Loucy (cell line): ENCODE measurements around the gene NGFR.

ENCODE experiments used
- EZH2phosphoT487 ChIP-seq: fragments of 200-600 bp; IDR thresholded peaks from 2 replicates; pipeline ENCODE4 v1.6.1; 2018; ENCODE audit warnings: antibody characterized with exemption, mild to moderate bottlenecking, moderate library complexity, borderline replicate concordance
- TF ChIP-seq, protein P1 (sequence below): fragments of 200-600 bp; sonication (generic); conservative IDR thresholded peaks from 2 replicates; pipeline ENCODE4 v1.5.1; 2014; ENCODE audit warnings: mild to moderate bottlenecking, antibody characterized with exemption, low read length

DNA sequence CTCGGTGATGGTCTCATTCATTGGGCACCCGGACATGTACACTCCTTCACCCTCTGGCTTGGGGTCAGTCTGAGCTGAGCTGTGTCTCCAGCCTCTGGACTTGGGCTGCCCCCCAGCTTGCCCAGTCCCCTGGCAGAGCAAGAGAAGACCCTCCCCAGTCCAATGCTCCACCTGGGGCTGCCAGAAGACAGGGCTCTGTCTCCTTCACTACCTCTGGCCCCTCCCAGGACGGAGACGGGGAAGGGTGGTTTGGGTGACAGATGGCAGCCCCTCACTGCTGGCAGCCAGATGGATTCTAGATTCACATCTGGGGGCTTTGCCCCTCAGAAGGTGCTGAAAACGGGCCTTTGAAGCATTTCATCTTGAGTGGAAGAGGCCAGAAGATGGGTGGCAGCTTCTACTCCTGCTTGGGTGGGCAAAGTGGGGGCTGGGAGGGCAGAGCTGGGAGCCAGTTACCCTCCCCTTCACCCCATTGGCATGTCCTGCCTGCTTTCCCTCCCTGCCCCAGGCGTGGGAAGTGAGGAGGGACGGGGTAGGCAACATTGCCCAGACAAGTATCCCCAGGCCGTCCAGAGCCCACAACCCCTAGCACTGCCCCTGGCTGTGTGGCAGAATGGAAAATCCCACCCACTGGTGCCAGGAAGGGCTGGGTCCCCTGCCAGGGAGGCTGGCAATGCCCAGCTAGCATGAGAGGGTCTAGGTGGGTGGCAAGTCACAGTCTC is 13.9 kb downstream of the NGFR start:
- TF ChIP-seq, protein P1, sequence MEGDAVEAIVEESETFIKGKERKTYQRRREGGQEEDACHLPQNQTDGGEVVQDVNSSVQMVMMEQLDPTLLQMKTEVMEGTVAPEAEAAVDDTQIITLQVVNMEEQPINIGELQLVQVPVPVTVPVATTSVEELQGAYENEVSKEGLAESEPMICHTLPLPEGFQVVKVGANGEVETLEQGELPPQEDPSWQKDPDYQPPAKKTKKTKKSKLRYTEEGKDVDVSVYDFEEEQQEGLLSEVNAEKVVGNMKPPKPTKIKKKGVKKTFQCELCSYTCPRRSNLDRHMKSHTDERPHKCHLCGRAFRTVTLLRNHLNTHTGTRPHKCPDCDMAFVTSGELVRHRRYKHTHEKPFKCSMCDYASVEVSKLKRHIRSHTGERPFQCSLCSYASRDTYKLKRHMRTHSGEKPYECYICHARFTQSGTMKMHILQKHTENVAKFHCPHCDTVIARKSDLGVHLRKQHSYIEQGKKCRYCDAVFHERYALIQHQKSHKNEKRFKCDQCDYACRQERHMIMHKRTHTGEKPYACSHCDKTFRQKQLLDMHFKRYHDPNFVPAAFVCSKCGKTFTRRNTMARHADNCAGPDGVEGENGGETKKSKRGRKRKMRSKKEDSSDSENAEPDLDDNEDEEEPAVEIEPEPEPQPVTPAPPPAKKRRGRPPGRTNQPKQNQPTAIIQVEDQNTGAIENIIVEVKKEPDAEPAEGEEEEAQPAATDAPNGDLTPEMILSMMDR = no peak
- TF ChIP-seq EZH2phosphoT487 = no peak
